IPS DF 6.9 (cell line): ENCODE measurements around the gene TYRO3.
A peak's percentile ranks its signal among the peaks of the same experiment; 100 is the strongest.

Source experiments
- DNase-seq: peaks from one replicate; pipeline ENCODE4 v3.0.0-alpha.2; 2013; ENCODE audit warnings: low read depth, low spot score
- H3K27ac ChIP-seq: one replicate; pipeline ENCODE4 v1.5.1; 2013; ENCODE audit warnings: low read length, control low read depth
- H3K27me3 ChIP-seq: 2 replicates; pipeline ENCODE4 v1.6.1; 2013; ENCODE audit warnings: mild to moderate bottlenecking, low read length; ENCODE audit not compliant: control insufficient read depth, insufficient read depth
- H3K36me3 ChIP-seq: 2 replicates; pipeline ENCODE4 v1.6.1; 2013; ENCODE audit warnings: low read length; ENCODE audit not compliant: control insufficient read depth, insufficient read depth
- H3K4me1 ChIP-seq: 2 replicates; pipeline ENCODE4 v1.6.1; 2013; ENCODE audit warnings: low read length; ENCODE audit not compliant: control insufficient read depth, insufficient read depth
- H3K4me3 ChIP-seq: 2 replicates; pipeline ENCODE4 v1.5.1; 2013; ENCODE audit warnings: mild to moderate bottlenecking, low read length
- H3K9me3 ChIP-seq: 2 replicates; pipeline ENCODE4 v1.6.1; 2013; ENCODE audit warnings: low read length, inconsistent platforms; ENCODE audit not compliant: control insufficient read depth, insufficient read depth
- WGBS: extraction: QIAGEN DNeasy Blood & Tissue Kit; methylation state at CpG from one replicate; pipeline ENCODE4 v1.1.7; 2013; ENCODE audit warnings: mixed read lengths, missing lambda C conversion rate; ENCODE audit not compliant: insufficient read length, insufficient coverage; 5-methylcytosine and 5-hydroxymethylcytosine counted together

The TYRO3 gene

GRCh38 chr15:41603411-41603935 lies 44.5 kb downstream of the TYRO3 start:
- Histone ChIP-seq H3K36me3 (no peaks in the 10 kb centered on the region; the same call in 1 of the 2 replicates), H3K4me1 (no peaks in the 10 kb centered on the region; the same call in 1 of the 2 replicates), H3K9me3 (peaks cover 1% of the 10 kb centered on the region; the same call in 1 of the 2 replicates), H3K4me3 (no peak overlapping the region), H3K27me3 (no peaks in the 10 kb centered on the region), H3K27ac (no peak overlapping the region)
- DNase-seq: no peak
- WGBS: no CpG with 5 or more reads among the region's 6 CpGs

- no CpG with 5 or more reads among the region's 13 CpGs for WGBS
- Histone ChIP-seq H3K4me3 (no peak overlapping the region), H3K27me3 (no peaks in the 10 kb centered on the region), H3K27ac (no peak overlapping the region), H3K9me3 (peaks cover 1% of the 10 kb centered on the region; the same call in 1 of the 2 replicates), H3K36me3 (no peaks in the 10 kb centered on the region; the same call in 1 of the 2 replicates), H3K4me1 (no peaks in the 10 kb centered on the region; the same call in 1 of the 2 replicates)
- no peak for DNase-seq
Observed at GRCh38 chr15:41603941-41604911, 45.2 kb downstream of the TYRO3 start.

- no peaks in the 10 kb centered on the region for H3K27me3 ChIP-seq
- no peak overlapping the region for H3K27ac ChIP-seq
- no peaks in the 10 kb centered on the region; the same call in 1 of the 2 replicates for H3K4me1 ChIP-seq
- WGBS: no CpG with 5 or more reads among the region's 3 CpGs
- no peak overlapping the region for H3K4me3 ChIP-seq
- no peak for DNase-seq
- H3K9me3 ChIP-seq: peaks cover 1% of the 10 kb centered on the region; the same call in 1 of the 2 replicates
- H3K36me3 ChIP-seq: no peaks in the 10 kb centered on the region; the same call in 1 of the 2 replicates
Observed at GRCh38 chr15:41605566-41605965, 46.6 kb downstream of the TYRO3 start.

- no peaks in the 10 kb centered on the region for H3K36me3 ChIP-seq
- H3K4me3 ChIP-seq: no peak overlapping the region
- no CpG with 5 or more reads among the region's 1 CpG for WGBS
- no peaks in the 10 kb centered on the region for H3K9me3 ChIP-seq
- no peak overlapping the region for H3K27ac ChIP-seq
- DNase-seq: no peak
- no peaks in the 10 kb centered on the region; the same call in 1 of the 2 replicates for H3K4me1 ChIP-seq
- no peaks in the 10 kb centered on the region for H3K27me3 ChIP-seq
Observed at GRCh38 chr15:41606997-41607396, 48.0 kb downstream of the TYRO3 start.

- no peaks in the 10 kb centered on the region for H3K9me3 ChIP-seq
- no peaks in the 10 kb centered on the region; the same call in 1 of the 2 replicates for H3K4me1 ChIP-seq
- WGBS: no CpG with 5 or more reads among the region's 1 CpG
- no peak overlapping the region for H3K4me3 ChIP-seq
- H3K36me3 ChIP-seq: no peaks in the 10 kb centered on the region
- H3K27ac ChIP-seq: no peak overlapping the region
- DNase-seq: no peak
- H3K27me3 ChIP-seq: no peaks in the 10 kb centered on the region
Observed at GRCh38 chr15:41609123-41609522, 50.1 kb downstream of the TYRO3 start.

- Histone ChIP-seq H3K27me3 (no peaks in the 10 kb centered on the region), H3K4me3 (no peak overlapping the region), H3K27ac (no peak overlapping the region), H3K9me3 (no peaks in the 10 kb centered on the region), H3K4me1 (no peaks in the 10 kb centered on the region), H3K36me3 (no peaks in the 10 kb centered on the region)
- DNase-seq: no peak
- WGBS: no CpG with 5 or more reads among the region's 4 CpGs
Observed at GRCh38 chr15:41610048-41610447, 51.0 kb downstream of the TYRO3 start.

GRCh38 chr15:41620536-41621199 lies 61.7 kb downstream of the TYRO3 start:
- DNase-seq: no peak
- no peak overlapping the region for H3K27ac ChIP-seq
- no peaks in the 10 kb centered on the region for H3K4me1 ChIP-seq
- H3K9me3 ChIP-seq: peaks cover 2% of the 10 kb centered on the region; the same call in 1 of the 2 replicates
- no peaks in the 10 kb centered on the region for H3K27me3 ChIP-seq
- no CpG with 5 or more reads among the region's 18 CpGs for WGBS
- no peaks in the 10 kb centered on the region for H3K36me3 ChIP-seq
- peak overlapping the region; percentile 40; the same call in 1 of the 2 replicates for H3K4me3 ChIP-seq

- H3K9me3 ChIP-seq: peaks cover 2% of the 10 kb centered on the region; the same call in 1 of the 2 replicates
- DNase-seq: no peak
- H3K4me1 ChIP-seq: no peaks in the 10 kb centered on the region
- no peaks in the 10 kb centered on the region for H3K27me3 ChIP-seq
- no CpG with 5 or more reads among the region's 104 CpGs for WGBS
- H3K36me3 ChIP-seq: no peaks in the 10 kb centered on the region
- no peak overlapping the region for H3K27ac ChIP-seq
- peak overlapping the region; percentile 40; the same call in 1 of the 2 replicates for H3K4me3 ChIP-seq
Observed at GRCh38 chr15:41621200-41622193, 62.5 kb downstream of the TYRO3 start.

GRCh38 chr15:41622901-41623300 lies 63.9 kb downstream of the TYRO3 start:
- no CpG with 5 or more reads among the region's 4 CpGs for WGBS
- H3K27me3 ChIP-seq: no peaks in the 10 kb centered on the region
- H3K36me3 ChIP-seq: no peaks in the 10 kb centered on the region
- no peak for DNase-seq
- H3K4me1 ChIP-seq: no peaks in the 10 kb centered on the region
- H3K27ac ChIP-seq: no peak overlapping the region
- H3K9me3 ChIP-seq: no peaks in the 10 kb centered on the region
- no peak overlapping the region for H3K4me3 ChIP-seq
